ENCODE measurements around the gene KIAA0825.
A peak's percentile ranks its signal among the peaks of the same experiment; 100 is the strongest.

DNA sequence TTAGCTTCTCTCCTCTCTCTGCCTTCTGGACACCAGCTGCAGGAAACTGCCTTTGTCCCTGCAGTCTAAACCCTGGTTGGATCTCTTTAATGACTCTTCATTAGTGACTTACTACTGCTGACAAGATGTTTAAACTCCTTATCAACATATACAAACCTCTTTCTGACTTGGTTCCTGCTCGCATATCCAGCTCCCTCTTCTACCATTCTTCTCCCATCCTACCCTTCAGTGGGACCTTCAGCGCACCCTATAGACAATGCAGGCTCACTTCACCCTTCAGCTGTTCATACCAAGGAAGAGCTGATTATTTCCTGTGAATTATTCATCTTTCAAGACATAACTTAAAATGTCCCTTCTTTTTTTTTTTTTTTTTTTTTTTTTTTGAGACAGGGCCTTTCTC, 436.5 kb downstream of the KIAA0825 start:
- TF ChIP-seq, protein P1, sequence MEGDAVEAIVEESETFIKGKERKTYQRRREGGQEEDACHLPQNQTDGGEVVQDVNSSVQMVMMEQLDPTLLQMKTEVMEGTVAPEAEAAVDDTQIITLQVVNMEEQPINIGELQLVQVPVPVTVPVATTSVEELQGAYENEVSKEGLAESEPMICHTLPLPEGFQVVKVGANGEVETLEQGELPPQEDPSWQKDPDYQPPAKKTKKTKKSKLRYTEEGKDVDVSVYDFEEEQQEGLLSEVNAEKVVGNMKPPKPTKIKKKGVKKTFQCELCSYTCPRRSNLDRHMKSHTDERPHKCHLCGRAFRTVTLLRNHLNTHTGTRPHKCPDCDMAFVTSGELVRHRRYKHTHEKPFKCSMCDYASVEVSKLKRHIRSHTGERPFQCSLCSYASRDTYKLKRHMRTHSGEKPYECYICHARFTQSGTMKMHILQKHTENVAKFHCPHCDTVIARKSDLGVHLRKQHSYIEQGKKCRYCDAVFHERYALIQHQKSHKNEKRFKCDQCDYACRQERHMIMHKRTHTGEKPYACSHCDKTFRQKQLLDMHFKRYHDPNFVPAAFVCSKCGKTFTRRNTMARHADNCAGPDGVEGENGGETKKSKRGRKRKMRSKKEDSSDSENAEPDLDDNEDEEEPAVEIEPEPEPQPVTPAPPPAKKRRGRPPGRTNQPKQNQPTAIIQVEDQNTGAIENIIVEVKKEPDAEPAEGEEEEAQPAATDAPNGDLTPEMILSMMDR (IDR thresholded peaks at IDR 0.05; ENCODE audit: low read depth, low read length), result peak; percentile 29
- no peak for TF ChIP-seq EZH2phosphoT487 (IDR thresholded peaks at IDR 0.05; ENCODE audit: low read depth)
